B cell (primary cell): ENCODE measurements around the gene UCP2. TPM values are rescaled to one million over a fixed set of nuclear protein-coding genes. Genes with fewer than 3 reads are reported as not detected.
A peak's percentile ranks its signal among the peaks of the same experiment; 100 is the strongest.

ENCODE experiments used
- ATAC-seq: fragments of 200-7000 bp; cut with Tn5 transposase; one replicate; pipeline ENCODE4 v1.10.0; 2021; ENCODE audit warnings: low read depth, mild to moderate bottlenecking, moderate number of reproducible peaks, moderate library complexity
- CTCF ChIA-PET: fragments of 350-600 bp; sonication (Branson Sonifier 250); formaldehyde crosslinking; loops from one replicate; lab custom pipeline; 2021; ENCODE audit warnings: antibody characterized with exemption, inconsistent platforms; lab: Charles Lee
- POLR2A ChIA-PET: fragments of 350-600 bp; sonication (Branson Sonifier 250); formaldehyde crosslinking; loops from one replicate; lab custom pipeline; 2021; ENCODE audit warnings: antibody characterized with exemption; lab: Charles Lee
- DNase-seq: peaks from one replicate; pipeline ENCODE4 v3.0.0; 2013
- H2AFZ ChIP-seq: 2 replicates; pipeline ENCODE4 v1.6.1; 2012; ENCODE audit warnings: mild to moderate bottlenecking, low read depth, low read length; ENCODE audit not compliant: insufficient read depth, poor library complexity, severe bottlenecking
- H3K27ac ChIP-seq, 2 donors: 1 replicate in 1 of 2; 2 replicates in 1 of 2; pipeline ENCODE4 v1.5.1; 2012 to 2013; ENCODE audit warnings: low read length in 2 of 2, mild to moderate bottlenecking in 2 of 2, moderate library complexity in 1 of 2
- H3K27me3 ChIP-seq, 4 experiments: fragments of 200-600 bp in 1 of 4; sonication (generic) in 1 of 4; replicated peaks in 1 of 4; 1 replicate in 2 of 4; 2 replicates in 2 of 4; pipeline versions ENCODE4 v1.6.1 to v1.7.0; 2013 to 2016; ENCODE audit warnings: low read length in 3 of 4, mild to moderate bottlenecking in 2 of 4, mixed read lengths in 1 of 4, moderate library complexity in 1 of 4; ENCODE audit not compliant: insufficient read depth in 4 of 4, control insufficient read depth in 3 of 4; ENCODE audit errors: control extremely low read depth in 1 of 4
- H3K36me3 ChIP-seq, 2 experiments: replicated peaks in 1 of 2; 1 replicate in 1 of 2; 2 replicates in 1 of 2; pipeline versions ENCODE4 v1.6.1 to v1.7.1; 2013; ENCODE audit warnings: low read length in 1 of 2; ENCODE audit not compliant: insufficient read depth in 2 of 2, control insufficient read depth in 1 of 2; ENCODE audit errors: control extremely low read depth in 1 of 2, extremely low read depth in 1 of 2
- H3K4me1 ChIP-seq, 2 donors: fragments of 200-600 bp in 1 of 2; sonication (generic) in 1 of 2; 1 replicate in 1 of 2; 2 replicates in 1 of 2; pipeline versions ENCODE4 v1.5.1 to v1.6.1; 2013 to 2017; ENCODE audit warnings: low read length in 2 of 2; ENCODE audit not compliant: control insufficient read depth in 2 of 2, insufficient read depth in 2 of 2
- H3K4me2 ChIP-seq: replicated peaks from 2 replicates; pipeline ENCODE3; 2012; ENCODE audit warnings: mild to moderate bottlenecking, low read depth, low read length; ENCODE audit not compliant: poor library complexity, severe bottlenecking
- H3K4me3 ChIP-seq, 5 experiments: fragments of 200-600 bp in 1 of 5; sonication (generic) in 1 of 5; 1 replicate in 3 of 5; 2 replicates in 2 of 5; pipeline versions ENCODE4 v1.5.1 to v1.7.0; 2011 to 2016; ENCODE audit warnings: low read length in 4 of 5, mild to moderate bottlenecking in 4 of 5, low read depth in 2 of 5, control low read depth in 1 of 5, moderate library complexity in 1 of 5; ENCODE audit not compliant: insufficient read depth in 1 of 5; ENCODE audit errors: control extremely low read depth in 1 of 5, extremely low read depth in 1 of 5
- H3K79me2 ChIP-seq: fragments of 200-600 bp; sonication (generic); one replicate; pipeline ENCODE4 v1.6.0; 2016; ENCODE audit warnings: low read length; ENCODE audit not compliant: control insufficient read depth, insufficient read depth
- H3K9ac ChIP-seq: fragments of 200-600 bp; sonication (generic); 2 replicates; pipeline ENCODE4 v1.6.1; 2017; ENCODE audit warnings: mild to moderate bottlenecking, low read length, moderate library complexity
- H3K9me3 ChIP-seq, 3 donors: one replicate each; pipeline versions ENCODE4 v1.6.1 to v1.7.1; 2013; ENCODE audit warnings: low read length in 2 of 3; ENCODE audit not compliant: control insufficient read depth in 2 of 3, insufficient read depth in 1 of 3; ENCODE audit errors: control extremely low read depth in 1 of 3
- H4K20me1 ChIP-seq: 2 replicates; pipeline ENCODE4 v1.6.0; 2012; ENCODE audit warnings: mild to moderate bottlenecking, low read length; ENCODE audit not compliant: insufficient read depth, control insufficient read depth, poor library complexity, severe bottlenecking
- H3K27ac Mint-ChIP-seq: one replicate; pipeline ENCODE4 v1.8.0; 2021; ENCODE audit warnings: mixed read lengths
- H3K27me3 Mint-ChIP-seq: one replicate; pipeline ENCODE4 v1.8.0; 2021; ENCODE audit warnings: mixed read lengths
- H3K4me1 Mint-ChIP-seq: one replicate; pipeline ENCODE4 v1.8.0; 2021; ENCODE audit warnings: mixed read lengths
- H3K4me3 Mint-ChIP-seq: one replicate; pipeline ENCODE4 v1.8.0; 2021; ENCODE audit warnings: mixed read lengths
- H3K9me3 Mint-ChIP-seq: one replicate; pipeline ENCODE4 v1.8.0; 2022; ENCODE audit warnings: mixed read lengths; ENCODE audit not compliant: insufficient read depth
- CTCF ChIP-seq: fragments of 200-600 bp; IDR thresholded peaks from one replicate; pipeline ENCODE4 v1.8.0; 2022; ENCODE audit warnings: antibody characterized with exemption, mild to moderate bottlenecking
- EZH2 ChIP-seq: IDR thresholded peaks from 2 replicates; pipeline ENCODE4 v1.6.1; 2012; ENCODE audit warnings: borderline replicate concordance, low read depth, mild to moderate bottlenecking, moderate library complexity, low read length; ENCODE audit not compliant: insufficient read depth, poor library complexity, severe bottlenecking
- WGBS: methylation state at CpG from one replicate; pipeline ENCODE4 v1.1.5; 2013; ENCODE audit warnings: missing lambda C conversion rate; ENCODE audit not compliant: insufficient coverage; 5-methylcytosine and 5-hydroxymethylcytosine counted together
- intact Hi-C: fragments of 100-400 bp; cut with micrococcal nuclease; formaldehyde crosslinking; loops from one replicate; pipeline ENCODE4 v1.10.0; 2022
- polyA plus RNA-seq: library from polyadenylated mRNA; depleted of rRNA; stranded (reverse); fragments of >200 nt; gene quantifications from 2 replicates; pipeline ENCODE4 v1.2.3, GENCODE V29; 2012
- total RNA-seq, 2 donors: library from RNA; stranded (reverse); fragments of 120-200 nt in 1 of 2; gene quantifications; 1 replicate in 1 of 2; 2 replicates in 1 of 2; pipeline versions ENCODE4 v1.2.3 to v1.2.4, GENCODE V29; 2013 to 2022

UCP2 gene
- total and polyA plus RNA-seq, 2 donors (not counting 1 experiment from before 2014, with no cell fraction given) = 613 to 697 TPM

DNA sequence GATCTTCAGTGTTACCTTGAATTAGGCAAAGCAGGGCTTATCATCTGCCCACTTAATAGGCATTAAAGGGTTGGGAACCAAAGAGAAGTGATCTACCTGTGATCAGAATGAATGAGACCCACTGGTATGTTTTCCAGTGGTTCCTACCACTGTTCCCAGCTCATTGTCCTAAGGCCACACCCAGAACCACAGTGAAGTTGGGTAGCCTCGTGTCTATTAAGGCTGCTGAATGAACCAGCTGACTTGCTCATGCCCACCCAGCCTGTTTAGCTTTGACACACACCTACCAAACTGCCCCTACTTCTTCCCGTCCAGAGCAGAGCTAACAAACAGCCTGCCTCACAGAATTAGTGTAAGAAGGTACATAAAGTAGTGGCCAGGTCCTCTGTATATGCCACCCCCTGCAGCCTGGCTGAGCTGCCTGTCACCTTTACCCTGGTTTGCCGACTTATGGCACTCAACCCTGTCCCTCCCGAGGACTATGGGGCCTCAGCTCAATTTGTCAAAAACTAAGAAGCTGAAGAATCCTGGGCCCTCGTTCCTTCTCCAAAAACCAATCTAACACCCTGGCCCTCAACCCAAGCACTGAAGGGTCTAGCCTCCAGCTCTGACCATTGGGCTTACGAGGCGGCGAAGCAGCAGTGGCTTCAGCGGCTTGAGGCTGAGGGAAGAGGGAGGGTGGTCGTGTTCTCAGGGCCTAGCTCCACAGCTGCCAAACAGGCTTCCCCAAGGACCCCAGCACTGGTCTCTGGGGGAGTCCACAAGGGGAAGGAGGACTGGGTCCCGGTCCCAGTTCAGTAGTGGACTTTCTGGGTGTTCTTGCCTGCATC lies 9.8 kb downstream of the UCP2 start:
- peaks cover 14% of the 10 kb centered on the region for H3K79me2 ChIP-seq
- H3K9me3 ChIP-seq = no peaks in the 10 kb centered on the region
- POLR2A ChIA-PET = interaction anchor here (0.7 to 9.4 kb wide), 7 partner anchors 9 to 198 kb away, joined by 3 to 155 read pairs (median 4); partner anchors contain the start of genes C2CD3 and UCP2
- no peak for ATAC-seq
- H3K27me3 Mint-ChIP-seq = no peaks in the 10 kb centered on the region
- H3K4me1 ChIP-seq = peaks cover 93 to 100% of the 10 kb centered on the region in 2 donors
- peaks cover 16 to 39% of the 10 kb centered on the region in 2 experiments for H3K36me3 ChIP-seq
- no peak overlapping the region for H2AFZ ChIP-seq
- peak; percentile 48 for DNase-seq
- 71% methylated on average over 5 of the region's 11 CpGs for WGBS
- peaks cover 49% of the 10 kb centered on the region for H4K20me1 ChIP-seq
- no peak overlapping the region for H3K4me3 ChIP-seq
- H3K9ac ChIP-seq = no peak overlapping the region
- intact Hi-C loops = no loop called here
- no peaks in the 10 kb centered on the region for H3K27me3 ChIP-seq
- no peak for TF ChIP-seq CTCF
- H3K9me3 Mint-ChIP-seq = no peaks in the 10 kb centered on the region
- H3K27ac ChIP-seq = peak overlapping the region; percentile 49 to 94
- H3K4me3 Mint-ChIP-seq = peak overlapping the region; percentile 26
- H3K4me2 ChIP-seq = peak overlapping the region; percentile 60
- H3K27ac Mint-ChIP-seq = peak overlapping the region; percentile 96
- CTCF ChIA-PET = interaction anchor here (1.1 to 9.9 kb wide), 6 partner anchors 9 to 61 kb away, joined by 3 to 97 read pairs (median 4); partner anchors contain the start of gene UCP2
- peaks cover 96% of the 10 kb centered on the region for H3K4me1 Mint-ChIP-seq

DNA sequence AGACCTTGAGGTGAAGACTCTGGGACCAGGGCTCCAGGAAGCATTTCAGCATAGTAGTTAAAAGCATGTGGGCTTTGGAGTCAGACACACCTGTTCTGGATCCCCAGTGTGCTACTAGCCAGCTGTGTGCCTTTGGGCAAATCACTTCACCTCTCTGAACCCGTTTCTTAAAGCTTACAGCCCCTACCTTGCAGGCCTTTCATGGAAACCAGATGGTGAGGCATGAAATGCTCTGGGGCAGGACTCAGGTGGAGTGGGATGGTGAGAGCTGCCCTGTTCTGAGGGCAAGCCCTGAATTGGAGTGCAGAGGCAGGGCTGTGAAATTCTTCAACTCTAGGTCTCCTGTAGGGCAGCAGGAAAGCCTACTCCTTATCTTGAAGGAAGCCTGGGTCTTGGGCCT lies 10.5 kb downstream of the UCP2 start:
- peak overlapping the region; percentile 24 for H3K4me2 ChIP-seq
- POLR2A ChIA-PET = interaction anchor here (0.7 to 9.4 kb wide), 5 partner anchors 9 to 56 kb away, joined by 3 to 155 read pairs (median 4); partner anchors contain the start of gene UCP2
- Mint-ChIP-seq H3K4me3 (peak overlapping the region; percentile 26), H3K27me3 (no peaks in the 10 kb centered on the region), H3K27ac (peak overlapping the region; percentile 96), H3K4me1 (peaks cover 91% of the 10 kb centered on the region), H3K9me3 (no peaks in the 10 kb centered on the region)
- H3K27me3 ChIP-seq = no peaks in the 10 kb centered on the region
- H4K20me1 ChIP-seq = peaks cover 42% of the 10 kb centered on the region
- no peaks in the 10 kb centered on the region for H3K9me3 ChIP-seq
- no peak overlapping the region for H3K9ac ChIP-seq
- WGBS = no CpG with 5 or more reads among the region's 1 CpG
- peaks cover 86 to 95% of the 10 kb centered on the region in 2 donors for H3K4me1 ChIP-seq
- intact Hi-C loops = no loop called here
- CTCF ChIA-PET = interaction anchor here (1.1 to 9.9 kb wide), 4 partner anchors 8 to 62 kb away, joined by 3 to 97 read pairs (median 4); partner anchors contain the start of gene UCP2
- no peak overlapping the region for H3K4me3 ChIP-seq
- peak overlapping the region; percentile 19 to 94 for H3K27ac ChIP-seq
- H3K36me3 ChIP-seq = peaks cover 11 to 33% of the 10 kb centered on the region in 2 experiments
- H2AFZ ChIP-seq = no peak overlapping the region
- peaks cover 7% of the 10 kb centered on the region for H3K79me2 ChIP-seq
- no peak for ATAC-seq
- TF ChIP-seq EZH2 (no peak), CTCF (no peak)
- DNase-seq = peak; percentile 46
